ENCODE measurements around the gene RIMS4.

DNA sequence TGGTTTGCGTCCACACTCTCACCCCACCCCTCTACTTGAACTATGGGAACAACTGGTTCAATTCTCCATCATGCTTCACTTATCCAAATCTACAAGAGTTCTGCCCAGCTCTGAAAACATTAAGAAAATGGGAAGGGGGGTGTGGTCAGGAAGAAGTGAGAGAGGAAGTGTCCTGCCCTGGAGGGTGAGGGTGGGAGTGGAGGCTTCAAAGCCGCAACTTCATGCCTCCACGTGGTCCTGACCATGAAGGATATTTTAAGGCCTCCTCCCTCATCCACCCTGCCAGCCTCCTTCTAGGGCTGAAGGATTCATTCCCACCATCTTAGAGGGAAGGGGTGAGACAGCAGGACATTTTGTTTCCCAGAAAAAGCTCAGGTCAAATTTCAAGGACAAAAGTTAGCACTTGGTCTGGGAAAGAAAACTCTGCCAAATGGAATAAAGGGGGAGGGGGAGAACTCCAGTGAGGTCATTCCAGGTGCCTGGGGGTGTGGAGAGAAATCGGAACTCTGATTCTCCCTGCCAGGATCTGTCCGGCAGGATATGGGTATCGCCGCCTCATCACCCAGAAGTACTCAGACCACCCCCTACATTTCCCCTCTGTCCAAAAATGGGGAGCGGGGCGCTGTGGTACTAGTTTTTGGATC lies 4.9 kb downstream of the RIMS4 start:
- TF ChIP-seq, protein P1, sequence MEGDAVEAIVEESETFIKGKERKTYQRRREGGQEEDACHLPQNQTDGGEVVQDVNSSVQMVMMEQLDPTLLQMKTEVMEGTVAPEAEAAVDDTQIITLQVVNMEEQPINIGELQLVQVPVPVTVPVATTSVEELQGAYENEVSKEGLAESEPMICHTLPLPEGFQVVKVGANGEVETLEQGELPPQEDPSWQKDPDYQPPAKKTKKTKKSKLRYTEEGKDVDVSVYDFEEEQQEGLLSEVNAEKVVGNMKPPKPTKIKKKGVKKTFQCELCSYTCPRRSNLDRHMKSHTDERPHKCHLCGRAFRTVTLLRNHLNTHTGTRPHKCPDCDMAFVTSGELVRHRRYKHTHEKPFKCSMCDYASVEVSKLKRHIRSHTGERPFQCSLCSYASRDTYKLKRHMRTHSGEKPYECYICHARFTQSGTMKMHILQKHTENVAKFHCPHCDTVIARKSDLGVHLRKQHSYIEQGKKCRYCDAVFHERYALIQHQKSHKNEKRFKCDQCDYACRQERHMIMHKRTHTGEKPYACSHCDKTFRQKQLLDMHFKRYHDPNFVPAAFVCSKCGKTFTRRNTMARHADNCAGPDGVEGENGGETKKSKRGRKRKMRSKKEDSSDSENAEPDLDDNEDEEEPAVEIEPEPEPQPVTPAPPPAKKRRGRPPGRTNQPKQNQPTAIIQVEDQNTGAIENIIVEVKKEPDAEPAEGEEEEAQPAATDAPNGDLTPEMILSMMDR (IDR thresholded peaks at IDR 0.05): no peak
- TF ChIP-seq POLR2AphosphoS5 (IDR thresholded peaks at IDR 0.05): no peak

All from prostate gland (tissue), 2 donors.